Stimulated activated CD8-positive, alpha-beta memory T cell treated with anti-CD3 and anti-CD28 coated beads, Interleukin-7, amount 100 ng/mL, for 48 hours (primary cell): ENCODE measurements around the gene IER5L.

ENCODE experiments used
- DNase-seq, 2 donors: peaks; one replicate each; pipeline ENCODE4 v3.0.0-alpha.2; 2020; ENCODE audit warnings: low read depth in 1 of 2; ENCODE audit errors: extremely low read depth in 1 of 2

IER5L gene

DNA sequence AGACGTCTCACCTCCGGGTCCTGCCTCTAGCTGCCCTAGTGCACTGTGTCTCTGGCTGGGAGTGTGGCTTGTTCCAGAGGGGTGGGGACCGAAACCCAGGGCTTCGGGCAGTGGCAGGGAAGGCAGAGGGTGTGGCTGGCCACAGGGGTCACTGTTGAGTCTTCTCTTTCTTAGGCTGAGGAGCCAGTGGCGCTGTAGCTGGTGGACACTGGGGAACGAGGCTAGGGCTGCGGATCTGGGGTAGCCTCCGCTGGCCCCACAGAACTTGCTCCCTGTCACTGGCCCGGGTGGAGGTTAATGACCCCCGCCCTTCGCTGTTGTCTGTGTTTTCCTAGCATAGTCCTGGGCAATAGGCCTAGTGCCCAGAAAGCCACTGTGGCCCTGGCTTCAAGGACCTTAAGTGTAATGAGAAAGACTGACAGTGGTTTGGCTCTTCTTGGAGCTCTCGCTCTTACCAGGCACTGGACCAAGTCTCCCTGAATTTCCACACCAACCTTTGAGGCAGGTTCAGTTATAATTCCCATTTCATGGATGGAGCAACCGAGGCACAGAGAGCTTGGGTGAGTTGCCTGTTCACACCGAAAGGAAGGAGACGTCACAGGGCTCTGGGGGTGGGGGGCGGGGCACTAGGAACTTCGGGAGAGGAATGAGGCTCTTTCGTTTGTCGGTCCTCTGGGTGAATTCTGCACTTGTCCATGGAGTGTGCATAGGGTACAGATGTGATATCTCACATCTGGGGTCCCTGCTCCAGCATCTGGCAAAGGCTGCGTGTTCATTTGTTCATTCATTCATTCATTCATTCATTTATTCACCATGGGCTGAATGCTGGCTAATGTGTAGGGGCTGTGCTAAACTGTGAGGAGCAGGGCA is 4.8 kb upstream of the IER5L start:
- DNase-seq: no peak

DNA sequence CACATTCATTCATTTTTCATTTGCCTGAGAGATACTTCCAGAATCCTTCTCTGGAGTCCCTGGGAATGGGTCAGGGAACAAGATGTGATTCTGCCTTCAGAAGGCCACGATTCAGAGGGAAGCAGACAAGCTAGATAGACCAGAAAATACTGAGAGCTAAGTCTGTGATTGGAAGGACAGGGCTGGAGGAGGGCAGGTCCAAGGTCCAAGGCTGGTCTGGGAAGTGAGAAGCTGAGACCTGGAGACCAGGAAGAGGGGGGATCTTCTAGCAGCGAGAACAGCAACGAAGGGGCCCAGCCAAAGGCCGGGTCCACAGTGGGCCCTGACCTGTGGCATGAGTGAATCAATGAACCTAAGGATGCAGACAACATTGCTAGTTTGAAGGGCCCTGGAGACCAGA is 4.1 kb upstream of the IER5L start:
- no peak for DNase-seq

DNA sequence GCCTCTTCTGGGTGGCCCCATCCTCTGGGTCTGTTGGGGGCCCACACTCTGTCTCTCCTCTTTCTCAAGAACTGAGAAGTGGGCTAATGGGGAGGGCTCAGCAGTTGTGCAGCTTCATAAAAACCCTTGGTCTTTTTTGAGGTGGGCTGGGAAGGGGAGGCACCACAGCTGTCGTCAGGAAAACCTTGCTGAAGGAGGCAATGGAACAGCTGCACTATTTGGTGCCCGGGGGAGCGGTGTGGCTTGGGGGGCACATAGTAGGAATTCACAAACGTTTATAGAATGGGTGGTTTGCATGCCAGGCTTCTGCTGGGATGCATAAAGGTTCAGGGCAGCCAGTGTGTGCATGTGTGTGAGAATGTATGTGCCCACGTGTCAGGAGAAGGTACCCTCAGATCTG is 3.2 kb upstream of the IER5L start:
- no peak for DNase-seq

DNA sequence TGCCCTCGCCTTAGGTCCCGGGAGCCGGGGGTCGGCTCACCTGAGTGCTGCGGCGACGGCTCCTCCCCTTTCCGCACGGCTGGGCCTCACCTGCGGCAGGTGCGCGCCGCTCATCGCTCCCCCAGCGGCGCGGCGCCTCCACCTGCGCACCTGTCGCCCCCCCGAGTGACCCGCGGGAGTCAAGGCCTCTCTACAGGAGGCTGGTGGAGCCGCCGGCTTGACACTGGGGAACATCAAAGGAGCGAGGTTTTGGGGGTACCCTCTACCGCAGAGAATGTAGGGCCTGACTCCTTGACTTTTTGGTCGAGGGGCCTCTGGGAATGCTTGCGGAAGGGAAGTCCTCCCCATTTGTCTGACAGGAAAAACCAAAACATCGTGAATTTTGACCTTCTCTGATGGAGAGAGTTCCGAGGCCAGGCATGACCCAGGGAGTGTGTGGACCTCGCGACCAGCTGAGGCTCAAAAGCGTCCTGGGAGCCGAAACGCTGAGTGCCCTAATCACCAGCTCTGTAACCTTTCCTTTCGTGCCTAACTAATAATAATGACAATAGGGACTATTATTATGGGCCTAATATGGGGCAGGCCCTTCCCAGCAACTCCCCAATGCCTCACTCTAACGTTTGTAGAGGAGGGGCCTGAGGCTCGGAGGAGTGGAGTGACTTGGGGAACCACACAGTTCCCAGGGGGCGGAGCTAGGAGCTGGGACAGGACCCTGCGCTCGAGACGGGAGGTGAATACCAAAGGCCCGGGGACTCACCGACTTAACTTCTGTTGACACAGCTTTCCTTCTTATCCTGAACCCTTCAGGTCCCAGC is 714 bp upstream of the IER5L start:
- DNase-seq: no peak

DNA sequence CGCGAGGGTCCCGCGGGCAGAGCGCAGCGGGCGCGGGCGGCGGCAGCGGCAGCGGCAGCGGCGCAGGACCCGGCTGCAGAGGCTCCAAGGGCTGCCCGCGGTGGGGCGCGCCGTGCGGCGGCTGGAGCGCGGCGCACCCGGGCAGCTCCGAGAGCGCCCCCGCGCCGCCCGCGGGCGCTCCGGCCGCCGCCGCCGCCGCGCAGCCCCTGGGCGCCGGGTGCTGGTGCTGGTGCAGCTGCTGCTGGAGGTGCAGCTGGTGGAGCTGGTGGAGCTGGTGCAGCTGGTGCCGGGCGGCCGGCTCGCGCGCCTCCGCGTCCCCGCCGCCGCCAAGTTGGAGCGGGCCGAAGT is 644 bp downstream of the IER5L start:
- DNase-seq: no peak

DNA sequence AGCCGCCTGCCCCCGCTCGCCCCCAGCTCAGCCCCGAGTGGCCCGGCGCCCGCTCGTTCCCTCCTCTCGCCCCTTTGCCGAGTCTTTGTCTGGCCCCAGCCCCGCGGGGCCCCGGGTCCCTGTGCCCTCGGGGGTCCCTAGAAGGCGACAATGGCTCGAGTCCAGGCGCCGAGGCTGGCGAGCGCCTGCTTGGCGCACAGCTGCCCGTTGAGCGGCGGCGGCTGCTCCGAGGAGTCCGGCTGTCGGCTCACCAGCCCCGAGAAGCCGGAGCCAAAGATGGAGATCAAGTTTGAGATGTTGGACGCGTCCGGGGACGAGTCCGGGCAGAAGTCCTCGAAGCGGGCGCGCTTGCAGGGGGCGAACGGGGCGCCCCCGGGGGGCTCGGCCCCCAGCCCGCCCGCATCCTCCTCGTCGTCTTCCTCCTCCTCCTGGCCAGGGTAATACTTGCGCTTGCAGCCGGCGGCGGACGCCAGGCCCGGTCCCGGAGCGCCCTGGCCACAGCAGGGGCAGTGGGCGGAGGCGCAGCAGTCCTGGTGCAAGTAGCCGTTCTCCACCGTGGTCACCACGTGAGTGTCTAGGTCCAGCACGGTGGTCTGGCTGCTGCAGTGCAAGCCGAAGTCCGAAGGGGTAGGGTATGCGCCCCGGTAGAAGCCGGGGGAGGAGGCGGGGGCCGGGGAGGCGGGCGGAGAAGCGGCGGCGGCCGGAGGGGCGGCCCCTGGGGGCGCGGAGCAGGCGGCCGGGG is 1.2 kb downstream of the IER5L start:
- no peak for DNase-seq

GRCh38 chr9:129175825-129176633 is 2.0 kb downstream of the IER5L start:
- DNase-seq: peak in 1 of 2 donors; percentile 74

GRCh38 chr9:129175515-129175824 is 2.6 kb downstream of the IER5L start:
- DNase-seq: no peak

- no peak for DNase-seq
Measured at GRCh38 chr9:129174724-129175514, 3.1 kb downstream of the IER5L start.

- peak; percentile 53 to 58 for DNase-seq
Measured at GRCh38 chr9:129174102-129174723, 3.8 kb downstream of the IER5L start.

DNA sequence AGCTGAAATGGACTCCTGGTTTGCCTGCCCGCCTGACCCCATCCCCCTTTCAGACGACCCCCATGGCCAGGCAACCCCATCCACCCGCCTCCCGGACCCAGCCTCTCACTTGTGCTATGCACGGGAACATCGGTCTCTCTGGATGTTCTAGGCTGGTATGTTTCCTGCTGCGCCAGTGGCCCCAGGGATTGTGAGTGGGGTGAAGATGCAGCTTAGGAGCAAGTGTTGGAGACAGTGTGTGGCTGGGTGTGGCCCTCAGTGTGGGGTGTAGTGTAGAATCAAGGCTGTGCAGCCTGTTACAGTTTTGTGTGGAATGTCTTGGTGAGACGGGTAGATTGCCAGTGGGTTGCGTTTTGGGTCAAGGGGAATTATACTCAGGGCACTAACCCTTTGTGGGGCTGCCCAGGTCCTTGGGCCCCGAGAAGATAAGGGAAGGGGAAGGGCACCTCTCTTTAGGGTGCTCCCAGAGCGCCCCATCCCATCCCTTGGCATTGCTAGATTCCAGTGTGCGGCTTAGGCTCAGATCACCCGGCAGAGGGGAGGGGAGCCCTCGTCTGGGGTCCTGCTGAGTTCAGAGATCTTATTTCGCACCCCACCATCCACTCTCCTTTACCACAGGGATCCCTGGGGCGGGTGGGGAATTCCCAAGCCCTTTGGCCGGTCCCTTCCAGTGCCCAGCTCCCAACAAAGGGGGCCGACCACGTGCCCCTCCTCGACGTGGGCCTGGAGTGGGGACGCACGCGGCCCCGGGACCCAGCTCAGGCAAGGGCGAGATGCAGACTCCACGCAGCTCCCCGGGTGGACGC is 4.6 kb downstream of the IER5L start:
- DNase-seq: no peak

- DNase-seq: no peak
Measured at GRCh38 chr9:129172816-129173215, 5.2 kb downstream of the IER5L start.

DNA sequence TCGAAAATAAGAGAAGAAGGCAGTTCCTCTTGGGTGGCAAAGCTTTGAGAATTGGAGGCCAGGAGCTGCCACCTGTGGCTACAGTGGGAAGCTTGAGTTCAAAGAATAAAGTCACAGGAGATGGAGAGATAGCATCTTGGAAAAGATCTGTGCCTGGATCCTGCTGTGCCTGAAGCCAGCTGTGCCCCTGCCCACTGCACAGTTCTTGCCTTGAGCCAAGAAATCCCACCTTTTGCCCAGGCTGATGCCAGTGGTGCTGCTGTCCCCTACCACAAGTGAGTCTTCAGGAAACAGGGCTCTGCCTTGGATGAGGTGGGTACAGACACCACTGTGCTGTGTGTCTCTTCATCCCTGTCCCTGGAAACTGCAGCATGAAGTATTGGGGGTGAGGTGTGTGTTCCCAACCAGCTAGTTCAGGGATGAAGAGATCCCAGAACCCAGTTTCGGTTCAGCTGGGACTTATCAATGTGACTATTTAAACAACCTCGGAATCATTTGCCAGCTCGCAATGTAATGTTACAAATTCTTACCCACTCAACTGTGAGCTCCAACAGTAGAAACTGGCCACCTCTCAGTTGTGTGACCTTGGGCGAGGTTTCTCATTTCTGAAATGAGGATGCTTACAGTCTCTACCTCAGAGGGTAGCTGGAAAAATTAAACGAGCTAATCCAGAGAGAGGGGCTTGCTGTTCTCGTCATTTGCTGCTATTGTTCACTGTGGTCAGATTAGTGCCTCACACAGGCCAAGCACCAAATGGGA is 5.9 kb downstream of the IER5L start:
- no peak for DNase-seq

DNA sequence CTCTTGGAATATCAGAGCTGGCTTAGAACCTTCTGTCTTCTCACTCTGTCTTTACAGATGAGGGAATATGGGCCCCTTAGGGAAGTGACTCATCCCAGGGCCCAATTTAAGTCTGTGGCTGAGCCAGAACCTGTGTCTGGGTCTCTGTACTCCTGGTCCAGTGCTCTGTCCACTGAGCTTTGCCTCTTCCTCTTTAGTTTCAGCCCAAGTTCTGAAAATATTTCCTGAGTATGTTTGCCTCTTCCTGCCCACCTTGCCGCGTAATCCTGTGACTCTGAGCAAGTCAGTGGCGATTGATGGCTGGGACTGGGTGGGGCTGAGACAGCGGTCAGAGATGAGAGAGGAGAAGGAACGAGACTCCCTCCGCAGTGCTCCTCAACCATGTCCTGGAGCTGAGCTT is 7.8 kb downstream of the IER5L start:
- no peak for DNase-seq

DNA sequence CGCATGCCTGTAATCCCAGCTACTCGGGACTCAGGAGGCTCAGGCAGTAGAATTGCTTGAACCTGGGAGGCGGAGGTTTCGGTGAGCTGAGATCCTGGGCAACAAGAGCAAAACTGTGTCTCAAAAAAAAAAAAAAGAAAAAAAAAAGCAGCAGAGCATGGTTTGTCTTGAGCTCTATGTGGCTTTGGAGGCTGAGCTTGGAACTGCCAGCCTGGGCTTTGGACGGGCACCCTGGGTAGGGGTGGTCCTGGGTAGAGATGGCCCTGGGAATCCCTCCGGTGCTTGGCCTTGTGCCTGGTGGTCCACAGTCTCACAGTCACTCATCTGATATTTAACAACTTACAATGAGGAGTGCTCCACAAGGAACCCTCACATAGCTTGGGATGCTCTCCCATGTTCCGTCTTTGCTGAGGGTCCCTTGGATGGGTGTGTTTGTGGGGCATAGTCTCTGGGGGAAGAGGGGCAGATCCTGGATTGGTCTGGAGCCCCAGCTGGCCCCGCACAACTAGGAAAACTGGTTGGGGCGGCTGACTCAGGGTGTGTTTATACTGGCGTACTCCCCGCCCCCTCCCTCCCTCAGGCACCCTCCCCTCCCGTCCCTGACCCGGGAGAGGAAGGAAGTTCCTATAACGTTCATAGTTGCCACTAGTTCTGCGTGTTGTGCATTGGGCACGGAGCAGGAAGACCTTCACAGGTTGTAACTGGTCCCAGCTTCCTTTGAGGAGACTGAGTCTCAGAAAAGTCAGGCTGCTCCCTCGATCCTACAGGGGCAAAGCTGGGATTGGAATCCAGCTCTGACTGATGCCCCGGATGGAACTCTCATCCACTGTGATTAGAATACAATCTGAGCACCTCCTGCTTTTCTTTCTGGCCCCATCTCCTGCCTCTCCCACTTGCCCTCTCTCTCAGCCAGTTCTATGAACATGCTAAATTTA is 11.2 kb downstream of the IER5L start:
- DNase-seq: no peak

- DNase-seq: no peak
Measured at GRCh38 chr9:129165198-129165597, 12.9 kb downstream of the IER5L start.
